Psoas muscle (tissue), 8 donors: ENCODE measurements around the gene DDR1. TPM values are rescaled to one million over a fixed set of nuclear protein-coding genes. Genes with fewer than 3 reads are reported as not detected.

Source experiments
- ATAC-seq, 4 donors: fragments of 200-7000 bp; cut with Tn5 transposase; one replicate each; pipeline ENCODE4 v1.9.1; 2020; ENCODE audit warnings: moderate library complexity in 3 of 4, mild to moderate bottlenecking in 2 of 4
- DNase-seq, 2 donors: peaks; one replicate each; pipeline ENCODE4 v3.0.0-alpha.2; 2020
- H3K27ac ChIP-seq: fragments of 200-600 bp; one replicate; pipeline ENCODE4 v1.8.0; 2022
- H3K27me3 ChIP-seq, 3 donors: fragments of 200-600 bp in 1 of 3; one replicate each; pipeline versions ENCODE4 v1.6.1 to v1.8.0; 2013 to 2022; ENCODE audit warnings: low read length in 2 of 3, mild to moderate bottlenecking in 2 of 3, moderate library complexity in 1 of 3; ENCODE audit not compliant: insufficient read depth in 3 of 3
- H3K36me3 ChIP-seq, 2 donors: fragments of 200-600 bp in 1 of 2; one replicate each; pipeline versions ENCODE4 v1.6.1 to v1.8.0; 2013 to 2022; ENCODE audit warnings: low read depth in 1 of 2, mild to moderate bottlenecking in 1 of 2, moderate library complexity in 1 of 2; ENCODE audit not compliant: insufficient read depth in 1 of 2
- H3K4me1 ChIP-seq: fragments of 200-600 bp; one replicate; pipeline ENCODE4 v1.8.0; 2022
- H3K4me3 ChIP-seq: fragments of 200-600 bp; one replicate; pipeline ENCODE4 v1.8.0; 2022; ENCODE audit warnings: mild to moderate bottlenecking
- H3K9me3 ChIP-seq: fragments of 200-600 bp; one replicate; pipeline ENCODE4 v1.8.0; 2022
- CTCF ChIP-seq: fragments of 200-600 bp; IDR thresholded peaks from one replicate; pipeline ENCODE4 v1.8.0; 2022; ENCODE audit warnings: antibody characterized with exemption
- WGBS, 3 donors: extraction: QIAGEN DNeasy Blood & Tissue Kit; methylation state at CpG; one replicate each; pipeline versions ENCODE4 v1.1.6 to v1.1.7; 2013; 5-methylcytosine and 5-hydroxymethylcytosine counted together
- intact Hi-C, 2 donors: fragments of 100-400 bp; cut with DNase I; formaldehyde crosslinking; loops; one replicate each; pipeline versions ENCODE4 v1.11.0 to v1.14.2; 2022
- polyA plus RNA-seq, 3 donors: library from polyadenylated mRNA; stranded (reverse); fragments of 200-250 nt; gene quantifications; one replicate each; pipeline ENCODE4 v1.2.3, GENCODE V29; 2013
- total RNA-seq, 4 donors: library from RNA; stranded (reverse); fragmentation: NEBNext Ultra II Directional in 2 of 4; extraction: Animal tissue kit (Norgen Biotek cat#: 25700) in 2 of 4; gene quantifications; one replicate each; pipeline versions ENCODE4 v1.2.1 to v1.2.4, GENCODE V29; 2021 to 2023
- donor health status: healthy with polysubstance abuse.
- donor health status: DM: no; HTN: no; CAD: no; lungs with moderate emphysema.
- donor health status: Bipolar disorder and iron deficiency.
- donor health status: healthy.
- donor health status: DM: yes; HTN: yes; CAD: no.
- donor health status: DM: no; HTN: no; CAD: no.
- donor health status: DM: no; HTN: no; CAD: no.
- donor health status: DM: yes; HTN: yes; CAD: no.

DDR1 gene
- total and polyA plus RNA-seq, 7 donors: 2.2 to 129 (median 26.3) TPM

GRCh38 chr6:30932665-30933365 lies 48.5 kb downstream of the DDR1 start:
- H3K36me3 ChIP-seq: no peaks in the 10 kb centered on the region
- ATAC-seq (no peak), DNase-seq (no peak)
- 76 to 79% (median 76%) methylated on average over 6 of the region's 6 CpGs for WGBS, 3 donors
- no peaks in the 10 kb centered on the region for H3K27me3 ChIP-seq
- H3K4me1 ChIP-seq: no peaks in the 10 kb centered on the region
- intact Hi-C loops: no loop called here
- no peak overlapping the region for H3K4me3 ChIP-seq
- no peak overlapping the region for H3K27ac ChIP-seq
- peaks cover 10% of the 10 kb centered on the region for H3K9me3 ChIP-seq
- TF ChIP-seq CTCF: no peak

- Histone ChIP-seq H3K4me1 (no peaks in the 10 kb centered on the region), H3K27me3 (peaks cover 0 to 3% (median 0%) of the 10 kb centered on the region in 3 donors), H3K4me3 (no peak overlapping the region), H3K27ac (no peak overlapping the region), H3K36me3 (no peaks in the 10 kb centered on the region), H3K9me3 (no peaks in the 10 kb centered on the region)
- DNase-seq: no peak
- 33 to 41% (median 35%) methylated on average over 3 of the region's 3 CpGs for WGBS, 3 donors
- intact Hi-C loops: loop anchor here in 1 of 2 donors (5.0 kb wide), 1 partner anchor 112 kb away; no protein-coding TSS in a partner anchor
- ATAC-seq: no peak
- no peak for TF ChIP-seq CTCF
Observed at GRCh38 chr6:30935018-30935417, 50.7 kb downstream of the DDR1 start.

GRCh38 chr6:30937265-30937664 lies 52.9 kb downstream of the DDR1 start:
- WGBS, 3 donors: 67 to 73% (median 69%) methylated on average over 6 of the region's 6 CpGs
- intact Hi-C loops: loop anchor here in 1 of 2 donors (5.0 kb wide), 1 partner anchor 110 kb away; no protein-coding TSS in a partner anchor
- Histone ChIP-seq H3K27me3 (peaks cover 0 to 10% (median 6%) of the 10 kb centered on the region in 3 donors), H3K27ac (no peak overlapping the region), H3K36me3 (no peaks in the 10 kb centered on the region), H3K4me1 (no peaks in the 10 kb centered on the region), H3K4me3 (no peak overlapping the region), H3K9me3 (no peaks in the 10 kb centered on the region)
- DNase-seq (no peak), ATAC-seq (no peak)
- TF ChIP-seq CTCF: no peak

- Histone ChIP-seq H3K27ac (no peak overlapping the region), H3K4me3 (no peak overlapping the region), H3K27me3 (peaks cover 0 to 20% (median 6%) of the 10 kb centered on the region in 3 donors), H3K36me3 (no peaks in the 10 kb centered on the region), H3K9me3 (no peaks in the 10 kb centered on the region), H3K4me1 (no peaks in the 10 kb centered on the region)
- 67 to 76% (median 71%) methylated on average over 4 of the region's 4 CpGs for WGBS, 3 donors
- TF ChIP-seq CTCF: no peak
- intact Hi-C loops: loop anchor here in 1 of 2 donors (5.0 kb wide), 1 partner anchor 109 kb away; no protein-coding TSS in a partner anchor
- DNase-seq (no peak), ATAC-seq (no peak)
Observed at GRCh38 chr6:30938730-30939129, 54.4 kb downstream of the DDR1 start.
